NCI-H69 (cell line): ENCODE results near the gene ADAMTS14.

Experiments
- DNase-seq: peaks from one replicate; lab custom pipeline; 2025; lab: John Stamatoyannopoulos, UW

ADAMTS14 gene

GRCh38 chr10:70771311-70772194 lies 99.2 kb downstream of the ADAMTS14 start:
- no peak for DNase-seq

GRCh38 chr10:70772627-70773026 lies 100.3 kb downstream of the ADAMTS14 start:
- DNase-seq, result no peak

- DNase-seq, result no peak
Observed at GRCh38 chr10:70773461-70773860, 101.2 kb downstream of the ADAMTS14 start.

GRCh38 chr10:70773965-70774809 lies 101.9 kb downstream of the ADAMTS14 start:
- no peak for DNase-seq

GRCh38 chr10:70774810-70775678 lies 102.7 kb downstream of the ADAMTS14 start:
- no peak for DNase-seq

GRCh38 chr10:70775679-70776454 lies 103.6 kb downstream of the ADAMTS14 start:
- DNase-seq, result no peak

GRCh38 chr10:70776455-70777005 lies 104.2 kb downstream of the ADAMTS14 start:
- DNase-seq, result no peak

- DNase-seq, result no peak
Observed at GRCh38 chr10:70777063-70777875, 105.0 kb downstream of the ADAMTS14 start.

- no peak for DNase-seq
Observed at GRCh38 chr10:70778267-70778924, 106.1 kb downstream of the ADAMTS14 start.

GRCh38 chr10:70779088-70779487 lies 106.8 kb downstream of the ADAMTS14 start:
- no peak for DNase-seq

GRCh38 chr10:70779511-70780369 lies 107.4 kb downstream of the ADAMTS14 start:
- DNase-seq, result no peak

- DNase-seq, result no peak
Observed at GRCh38 chr10:70780370-70780760, 108.1 kb downstream of the ADAMTS14 start.

GRCh38 chr10:70780772-70781171 lies 108.5 kb downstream of the ADAMTS14 start:
- DNase-seq, result no peak

- DNase-seq, result no peak
Observed at GRCh38 chr10:70781461-70782051, 109.2 kb downstream of the ADAMTS14 start.

- no peak for DNase-seq
Observed at GRCh38 chr10:70782086-70782745, 109.9 kb downstream of the ADAMTS14 start.

- DNase-seq, result no peak
Observed at GRCh38 chr10:70782746-70783680, 110.7 kb downstream of the ADAMTS14 start.
